ENCODE results near the gene NEIL1.

GRCh38 chr15:75335313-75335704 lies 11.5 kb upstream of the NEIL1 start:
- TF ChIP-seq POLR2A (IDR thresholded peaks at IDR 0.05) (no peak), CTCF (IDR thresholded peaks at IDR 0.05) (no peak), POLR2AphosphoS5 (IDR thresholded peaks at IDR 0.05) (no peak)
